Ishikawa (cell line): ENCODE data around the gene PDIK1L.

Experiments used
- EGR1 ChIP-seq: IDR thresholded peaks from 2 replicates; pipeline ENCODE4 v1.6.1; 2012
- EP300 ChIP-seq: IDR thresholded peaks from 2 replicates; pipeline ENCODE4 v1.6.1; 2012; ENCODE audit warnings: borderline replicate concordance
- TAF1 ChIP-seq: IDR thresholded peaks from 2 replicates; pipeline ENCODE4 v1.6.1; 2012; ENCODE audit warnings: low read depth, mild to moderate bottlenecking
- TCF12 ChIP-seq: IDR thresholded peaks from 2 replicates; pipeline ENCODE4 v1.6.1; 2012; ENCODE audit warnings: low read depth
- YY1 ChIP-seq: IDR thresholded peaks from 2 replicates; pipeline ENCODE4 v1.6.1; 2012; ENCODE audit warnings: low read depth
- TF ChIP-seq, protein P1 (sequence below): IDR thresholded peaks from 2 replicates; pipeline ENCODE4 v1.6.1; 2012
- TF ChIP-seq, protein P2 (sequence below): IDR thresholded peaks from 2 replicates; pipeline ENCODE4 v1.6.1; 2012; ENCODE audit warnings: low read depth, mild to moderate bottlenecking

DNA sequence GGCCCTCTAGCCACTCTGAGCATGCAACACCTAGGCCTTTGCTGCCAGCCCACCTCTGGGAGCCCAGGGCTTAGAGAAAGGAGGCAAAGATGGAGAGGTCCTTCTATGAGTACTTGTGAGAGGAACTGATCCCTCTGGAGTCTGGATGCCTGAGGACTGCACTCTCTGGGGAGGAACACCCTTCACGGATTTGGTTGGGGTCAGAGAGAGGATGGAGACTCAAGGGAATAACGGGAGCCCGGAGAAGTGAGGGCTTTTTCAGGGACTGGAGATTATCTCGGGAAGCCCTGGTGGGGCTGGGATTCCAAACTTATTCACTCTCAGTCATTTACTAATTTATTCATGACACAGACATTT lies 57.6 kb downstream of the PDIK1L start:
- TF ChIP-seq TAF1 (no peak), EP300 (no peak), YY1 (no peak), TCF12 (no peak), EGR1 (no peak)
- TF ChIP-seq, protein P1, sequence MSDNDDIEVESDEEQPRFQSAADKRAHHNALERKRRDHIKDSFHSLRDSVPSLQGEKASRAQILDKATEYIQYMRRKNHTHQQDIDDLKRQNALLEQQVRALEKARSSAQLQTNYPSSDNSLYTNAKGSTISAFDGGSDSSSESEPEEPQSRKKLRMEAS, result no peak
- TF ChIP-seq, protein P2, sequence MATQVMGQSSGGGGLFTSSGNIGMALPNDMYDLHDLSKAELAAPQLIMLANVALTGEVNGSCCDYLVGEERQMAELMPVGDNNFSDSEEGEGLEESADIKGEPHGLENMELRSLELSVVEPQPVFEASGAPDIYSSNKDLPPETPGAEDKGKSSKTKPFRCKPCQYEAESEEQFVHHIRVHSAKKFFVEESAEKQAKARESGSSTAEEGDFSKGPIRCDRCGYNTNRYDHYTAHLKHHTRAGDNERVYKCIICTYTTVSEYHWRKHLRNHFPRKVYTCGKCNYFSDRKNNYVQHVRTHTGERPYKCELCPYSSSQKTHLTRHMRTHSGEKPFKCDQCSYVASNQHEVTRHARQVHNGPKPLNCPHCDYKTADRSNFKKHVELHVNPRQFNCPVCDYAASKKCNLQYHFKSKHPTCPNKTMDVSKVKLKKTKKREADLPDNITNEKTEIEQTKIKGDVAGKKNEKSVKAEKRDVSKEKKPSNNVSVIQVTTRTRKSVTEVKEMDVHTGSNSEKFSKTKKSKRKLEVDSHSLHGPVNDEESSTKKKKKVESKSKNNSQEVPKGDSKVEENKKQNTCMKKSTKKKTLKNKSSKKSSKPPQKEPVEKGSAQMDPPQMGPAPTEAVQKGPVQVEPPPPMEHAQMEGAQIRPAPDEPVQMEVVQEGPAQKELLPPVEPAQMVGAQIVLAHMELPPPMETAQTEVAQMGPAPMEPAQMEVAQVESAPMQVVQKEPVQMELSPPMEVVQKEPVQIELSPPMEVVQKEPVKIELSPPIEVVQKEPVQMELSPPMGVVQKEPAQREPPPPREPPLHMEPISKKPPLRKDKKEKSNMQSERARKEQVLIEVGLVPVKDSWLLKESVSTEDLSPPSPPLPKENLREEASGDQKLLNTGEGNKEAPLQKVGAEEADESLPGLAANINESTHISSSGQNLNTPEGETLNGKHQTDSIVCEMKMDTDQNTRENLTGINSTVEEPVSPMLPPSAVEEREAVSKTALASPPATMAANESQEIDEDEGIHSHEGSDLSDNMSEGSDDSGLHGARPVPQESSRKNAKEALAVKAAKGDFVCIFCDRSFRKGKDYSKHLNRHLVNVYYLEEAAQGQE, result no peak
